Left lung (tissue), 10 donors: ENCODE data around the gene ATP8A2. TPM values are rescaled to one million over a fixed set of nuclear protein-coding genes. Genes with fewer than 3 reads are reported as not detected.

ENCODE experiments used
- ATAC-seq: fragments of 200-7000 bp; cut with Tn5 transposase; one replicate; pipeline ENCODE4 v1.9.1; 2020; ENCODE audit warnings: moderate library complexity
- DNase-seq, 4 donors: peaks; one replicate each; pipeline ENCODE4 v3.0.0-alpha.2; 2013 to 2020
- H3K27ac ChIP-seq, 2 donors: fragments of 200-600 bp; sonication (generic) in 1 of 2; one replicate each; pipeline versions ENCODE4 v1.5.0 to v1.8.0; 2020 to 2021
- H3K27me3 ChIP-seq, 2 donors: fragments of 200-600 bp; sonication (generic) in 1 of 2; one replicate each; pipeline versions ENCODE4 v1.5.0 to v1.8.0; 2020 to 2021
- H3K36me3 ChIP-seq, 2 donors: fragments of 200-600 bp; sonication (generic) in 1 of 2; one replicate each; pipeline versions ENCODE4 v1.5.0 to v1.8.0; 2020 to 2021
- H3K4me1 ChIP-seq, 2 donors: fragments of 200-600 bp; one replicate each; pipeline ENCODE4 v1.8.0; 2021
- H3K4me3 ChIP-seq, 2 donors: fragments of 200-600 bp; sonication (generic) in 1 of 2; one replicate each; pipeline versions ENCODE4 v1.5.0 to v1.8.0; 2020 to 2021; ENCODE audit warnings: mild to moderate bottlenecking in 1 of 2
- H3K9me3 ChIP-seq, 2 donors: fragments of 200-600 bp; sonication (generic) in 1 of 2; one replicate each; pipeline versions ENCODE4 v1.5.0 to v1.8.0; 2020 to 2021
- CTCF ChIP-seq, 2 donors: fragments of 200-600 bp; sonication (generic) in 1 of 2; IDR thresholded peaks; one replicate each; pipeline versions ENCODE4 v1.5.0 to v1.8.0; 2021; ENCODE audit warnings: antibody characterized with exemption in 2 of 2
- intact Hi-C, 2 donors: fragments of 100-400 bp; cut with DNase I; formaldehyde crosslinking; loops; one replicate each; pipeline versions ENCODE4 v1.11.2 to v1.14.2; 2022
- polyA plus RNA-seq, 6 donors: library from polyadenylated mRNA; unstranded; fragments of 120-200 nt; gene quantifications; one replicate each; pipeline ENCODE4 v1.2.1, GENCODE V29; 2013; ENCODE audit not compliant: insufficient read length in 6 of 6
- total RNA-seq, 2 donors: library from RNA; stranded (reverse); fragmentation: NEBNext Ultra II Directional; extraction: Animal tissue kit (Norgen Biotek cat#: 25700); gene quantifications; one replicate each; pipeline ENCODE4 v1.2.1, GENCODE V29; 2021
- donor health status: DM: no; HTN: yes; CAD: no.
- donor health status: DM: no; HTN: no; CAD: no.

Gene ATP8A2
- total and polyA plus RNA-seq, 8 donors: 1.1 to 13.4 (median 9.6) TPM

- no peak for DNase-seq
- no peaks in the 10 kb centered on the region for H3K9me3 ChIP-seq
These were observed 371.6 kb downstream of the ATP8A2 start for GRCh38 chr13:25743421-25743820.

GRCh38 chr13:25744178-25744577 lies 372.4 kb downstream of the ATP8A2 start:
- no peak overlapping the region for H3K4me3 ChIP-seq
- TF ChIP-seq CTCF (IDR thresholded peaks at IDR 0.05): no peak
- no peaks in the 10 kb centered on the region for H3K4me1 ChIP-seq
- DNase-seq (no peak), ATAC-seq (no peak)
- no peaks in the 10 kb centered on the region for H3K9me3 ChIP-seq
- H3K36me3 ChIP-seq: no peaks in the 10 kb centered on the region
- intact Hi-C loops: no loop called here
- no peaks in the 10 kb centered on the region for H3K27me3 ChIP-seq
- no peak overlapping the region for H3K27ac ChIP-seq

More at GRCh38 chr13:25743421-25743820, 371.6 kb downstream of the ATP8A2 start:
- no peaks in the 10 kb centered on the region for H3K4me1 ChIP-seq
- no peak for ATAC-seq
- no peak overlapping the region for H3K27ac ChIP-seq
- no peak for TF ChIP-seq CTCF (IDR thresholded peaks at IDR 0.05)
- H3K4me3 ChIP-seq: no peak overlapping the region
- H3K36me3 ChIP-seq: no peaks in the 10 kb centered on the region
- intact Hi-C loops: no loop called here
- no peaks in the 10 kb centered on the region for H3K27me3 ChIP-seq

GRCh38 chr13:25746131-25746530 lies 374.4 kb downstream of the ATP8A2 start:
- Histone ChIP-seq H3K27me3 (no peaks in the 10 kb centered on the region), H3K4me3 (no peak overlapping the region), H3K4me1 (no peaks in the 10 kb centered on the region), H3K9me3 (no peaks in the 10 kb centered on the region), H3K27ac (no peak overlapping the region), H3K36me3 (no peaks in the 10 kb centered on the region)
- ATAC-seq: no peak
- intact Hi-C loops: no loop called here
- DNase-seq: no peak
- TF ChIP-seq CTCF (IDR thresholded peaks at IDR 0.05): no peak

GRCh38 chr13:25752957-25753551 lies 381.3 kb downstream of the ATP8A2 start:
- H3K27ac ChIP-seq: no peak overlapping the region
- H3K27me3 ChIP-seq: no peaks in the 10 kb centered on the region
- no peaks in the 10 kb centered on the region for H3K36me3 ChIP-seq
- no peak overlapping the region for H3K4me3 ChIP-seq
- peak in 3 of 4 donors; percentile 59 to 75 (median 60) for DNase-seq
- H3K9me3 ChIP-seq: no peaks in the 10 kb centered on the region
- peak; percentile 89 for ATAC-seq
- intact Hi-C loops: no loop called here
- no peaks in the 10 kb centered on the region for H3K4me1 ChIP-seq
- no peak for TF ChIP-seq CTCF (IDR thresholded peaks at IDR 0.05)

GRCh38 chr13:25753976-25754375 lies 382.2 kb downstream of the ATP8A2 start:
- ATAC-seq (no peak), DNase-seq (peak in 2 of 4 donors; percentile 72 to 80)
- Histone ChIP-seq H3K27me3 (no peaks in the 10 kb centered on the region), H3K27ac (no peak overlapping the region), H3K9me3 (no peaks in the 10 kb centered on the region), H3K4me3 (no peak overlapping the region), H3K36me3 (no peaks in the 10 kb centered on the region), H3K4me1 (no peaks in the 10 kb centered on the region)
- intact Hi-C loops: no loop called here
- no peak for TF ChIP-seq CTCF (IDR thresholded peaks at IDR 0.05)
